ENCODE data around the gene S1PR3.

DNA sequence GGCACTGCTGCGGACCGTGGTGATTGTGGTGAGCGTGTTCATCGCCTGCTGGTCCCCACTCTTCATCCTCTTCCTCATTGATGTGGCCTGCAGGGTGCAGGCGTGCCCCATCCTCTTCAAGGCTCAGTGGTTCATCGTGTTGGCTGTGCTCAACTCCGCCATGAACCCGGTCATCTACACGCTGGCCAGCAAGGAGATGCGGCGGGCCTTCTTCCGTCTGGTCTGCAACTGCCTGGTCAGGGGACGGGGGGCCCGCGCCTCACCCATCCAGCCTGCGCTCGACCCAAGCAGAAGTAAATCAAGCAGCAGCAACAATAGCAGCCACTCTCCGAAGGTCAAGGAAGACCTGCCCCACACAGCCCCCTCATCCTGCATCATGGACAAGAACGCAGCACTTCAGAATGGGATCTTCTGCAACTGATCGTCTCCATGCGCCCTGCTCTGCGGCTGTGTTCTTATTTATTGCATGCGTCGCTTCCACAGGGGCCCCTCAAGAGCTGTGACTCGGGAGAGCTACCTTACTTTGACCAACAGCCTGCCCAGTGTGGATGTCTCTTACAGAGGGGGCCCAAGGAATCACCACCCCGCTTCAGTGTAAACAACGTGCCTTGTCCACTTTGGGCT lies 10.8 kb downstream of the S1PR3 start:
- TF ChIP-seq, protein P1, sequence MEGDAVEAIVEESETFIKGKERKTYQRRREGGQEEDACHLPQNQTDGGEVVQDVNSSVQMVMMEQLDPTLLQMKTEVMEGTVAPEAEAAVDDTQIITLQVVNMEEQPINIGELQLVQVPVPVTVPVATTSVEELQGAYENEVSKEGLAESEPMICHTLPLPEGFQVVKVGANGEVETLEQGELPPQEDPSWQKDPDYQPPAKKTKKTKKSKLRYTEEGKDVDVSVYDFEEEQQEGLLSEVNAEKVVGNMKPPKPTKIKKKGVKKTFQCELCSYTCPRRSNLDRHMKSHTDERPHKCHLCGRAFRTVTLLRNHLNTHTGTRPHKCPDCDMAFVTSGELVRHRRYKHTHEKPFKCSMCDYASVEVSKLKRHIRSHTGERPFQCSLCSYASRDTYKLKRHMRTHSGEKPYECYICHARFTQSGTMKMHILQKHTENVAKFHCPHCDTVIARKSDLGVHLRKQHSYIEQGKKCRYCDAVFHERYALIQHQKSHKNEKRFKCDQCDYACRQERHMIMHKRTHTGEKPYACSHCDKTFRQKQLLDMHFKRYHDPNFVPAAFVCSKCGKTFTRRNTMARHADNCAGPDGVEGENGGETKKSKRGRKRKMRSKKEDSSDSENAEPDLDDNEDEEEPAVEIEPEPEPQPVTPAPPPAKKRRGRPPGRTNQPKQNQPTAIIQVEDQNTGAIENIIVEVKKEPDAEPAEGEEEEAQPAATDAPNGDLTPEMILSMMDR (conservative IDR thresholded peaks at IDR 0.05; ENCODE audit: low read depth, low read length): no peak
- TF ChIP-seq EZH2 (IDR thresholded peaks at IDR 0.05; ENCODE audit: borderline replicate concordance, low read depth, low read length, poor library complexity, severe bottlenecking): no peak
